GM18867 (cell line): Measurements from ENCODE around the gene MTPN.
A peak's percentile ranks its signal among the peaks of the same experiment; 100 is the strongest.

Source experiments
- ATAC-seq: cut with Tn5 transposase; IDR thresholded peaks from one replicate; pipeline ENCODE4 v1.9.1; 2021; ENCODE audit warnings: mild to moderate bottlenecking, moderate library complexity; ENCODE audit not compliant: unreplicated experiment

Gene MTPN, protein sequence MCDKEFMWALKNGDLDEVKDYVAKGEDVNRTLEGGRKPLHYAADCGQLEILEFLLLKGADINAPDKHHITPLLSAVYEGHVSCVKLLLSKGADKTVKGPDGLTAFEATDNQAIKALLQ

DNA sequence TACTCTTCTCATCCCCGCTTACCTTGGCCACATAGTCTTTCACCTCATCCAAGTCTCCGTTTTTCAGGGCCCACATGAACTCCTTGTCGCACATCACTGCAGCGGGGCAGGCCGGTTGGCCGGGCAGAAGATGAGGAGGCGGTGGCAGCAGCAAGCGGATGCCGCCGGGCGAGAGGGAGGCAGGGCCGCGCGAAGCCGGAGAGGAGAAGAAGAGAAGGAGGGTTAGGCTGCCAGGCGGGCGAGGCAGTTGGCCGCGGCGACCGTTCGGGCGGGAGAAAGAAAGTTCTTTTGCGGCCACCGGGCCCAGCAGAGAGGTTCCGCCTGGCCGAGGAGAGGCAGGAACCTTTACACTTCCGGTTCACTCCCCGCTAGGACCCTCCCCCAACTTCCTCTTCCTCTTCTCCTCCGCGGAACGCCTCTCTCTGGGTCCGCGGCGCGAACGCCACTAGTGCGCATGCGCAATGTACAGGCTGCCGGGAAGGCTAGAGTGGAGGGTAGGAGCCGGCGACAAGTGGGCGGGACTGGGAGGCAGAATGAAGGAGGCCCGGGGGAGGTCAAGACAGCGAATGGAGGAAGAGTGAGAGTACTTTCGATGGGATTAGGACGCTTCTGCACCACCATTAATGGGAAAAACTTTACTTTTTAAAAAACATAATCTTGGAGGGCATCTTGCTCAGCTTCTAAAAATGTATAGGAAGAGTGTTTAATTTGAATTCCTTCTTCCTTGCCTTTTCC, at the start of gene MTPN:
MTPN (minus strand) TSS at position 353 of the 735 bp plus-strand sequence; CDS start at position 94, 259 bp downstream.
- ATAC-seq = peak; percentile 56

DNA sequence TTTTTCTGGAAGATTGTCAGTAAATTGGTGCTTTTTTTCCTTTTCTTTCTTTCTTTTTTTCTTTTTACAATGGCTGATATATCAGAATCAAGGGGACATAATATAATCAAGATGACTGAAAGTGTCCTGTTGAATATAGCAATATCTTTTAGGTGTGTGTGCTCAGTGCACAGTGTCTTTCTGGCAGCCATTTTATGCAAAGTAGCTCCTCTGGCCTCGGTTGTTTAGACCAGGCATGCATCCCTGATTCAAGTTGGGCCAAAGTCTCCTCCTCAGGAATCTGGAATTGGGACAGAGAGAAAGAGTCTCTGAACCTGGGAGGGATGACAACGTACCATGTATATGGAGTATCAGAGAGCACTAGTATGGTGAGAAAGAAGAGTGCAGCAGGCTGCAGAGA, 49.0 kb upstream of the MTPN start:
- no peak for ATAC-seq

GRCh38 chr7:136023134-136023869, 46.1 kb upstream of the MTPN start:
- no peak for ATAC-seq

GRCh38 chr7:136020556-136020955, 43.4 kb upstream of the MTPN start:
- no peak for ATAC-seq

GRCh38 chr7:136018104-136018503, 40.9 kb upstream of the MTPN start:
- ATAC-seq = no peak

GRCh38 chr7:136016649-136017395, 39.7 kb upstream of the MTPN start:
- ATAC-seq = no peak

- no peak for ATAC-seq
Measured at GRCh38 chr7:136015638-136016037, 38.5 kb upstream of the MTPN start.

GRCh38 chr7:136014659-136015058, 37.5 kb upstream of the MTPN start:
- ATAC-seq = no peak

DNA sequence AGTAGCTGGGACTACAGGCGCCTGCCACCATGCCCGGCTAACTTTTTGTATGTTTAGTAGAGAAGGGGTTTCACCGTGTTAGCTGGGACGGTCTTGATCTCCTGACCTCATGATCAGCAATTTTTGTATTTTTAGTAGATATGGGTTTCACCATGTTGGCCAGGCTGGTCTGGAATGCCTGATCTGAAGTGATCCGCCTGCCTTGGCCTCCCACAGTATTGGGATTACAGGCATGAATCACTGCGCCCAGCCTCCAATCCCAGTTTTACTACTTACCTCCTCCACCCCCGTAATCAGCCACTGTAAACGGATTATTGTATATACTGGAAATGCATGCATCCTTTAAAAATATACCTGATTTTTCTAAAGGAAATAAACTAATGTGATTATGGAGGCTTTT, 35.1 kb upstream of the MTPN start:
- no peak for ATAC-seq

DNA sequence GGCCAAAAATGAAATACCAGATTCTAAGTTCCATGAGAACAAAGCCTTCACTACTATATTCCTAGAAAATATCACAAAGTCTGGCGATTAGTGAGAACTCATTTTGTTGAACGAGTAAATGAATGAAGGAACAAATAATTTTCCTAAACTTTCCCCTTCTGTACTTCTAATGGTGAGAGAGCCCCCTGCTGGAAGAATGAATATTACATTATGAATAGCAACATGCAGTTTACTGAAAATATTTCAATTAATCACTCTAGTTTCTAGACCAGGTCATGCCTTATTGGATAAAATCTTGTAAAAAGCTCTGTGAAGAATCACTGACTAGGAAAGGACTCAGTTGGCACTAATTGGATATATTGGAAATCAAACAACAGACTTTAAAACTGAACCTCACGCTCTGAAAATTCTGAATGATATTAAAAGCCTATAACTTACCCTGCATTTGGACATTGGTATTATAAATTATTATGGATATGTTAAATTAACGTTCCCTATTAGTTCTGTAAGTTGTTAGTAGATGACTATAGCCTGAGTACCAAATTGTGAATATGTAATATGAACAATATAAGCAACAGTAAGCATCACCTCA, 32.4 kb upstream of the MTPN start:
- ATAC-seq = no peak

DNA sequence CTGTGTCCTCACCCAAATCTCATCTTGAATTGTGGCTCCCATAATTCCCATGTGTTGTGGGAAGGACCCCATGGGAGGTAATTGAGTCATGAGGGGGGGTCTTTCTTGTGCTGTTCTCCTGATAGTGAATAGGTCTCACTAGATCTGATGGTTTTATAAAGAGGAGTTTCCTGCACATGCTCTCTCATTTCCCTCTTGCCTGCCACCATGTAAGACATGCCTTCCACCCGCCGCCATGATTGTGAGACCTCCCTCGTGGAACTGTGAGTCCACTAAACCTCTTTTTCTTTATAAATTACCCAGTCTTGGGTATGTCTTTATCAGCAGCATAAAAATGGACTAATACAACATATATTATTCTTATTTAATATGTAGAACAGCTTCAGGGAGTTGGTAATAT, 29.0 kb upstream of the MTPN start:
- no peak for ATAC-seq

- no peak for ATAC-seq
Measured at GRCh38 chr7:136004083-136004482, 26.9 kb upstream of the MTPN start.

DNA sequence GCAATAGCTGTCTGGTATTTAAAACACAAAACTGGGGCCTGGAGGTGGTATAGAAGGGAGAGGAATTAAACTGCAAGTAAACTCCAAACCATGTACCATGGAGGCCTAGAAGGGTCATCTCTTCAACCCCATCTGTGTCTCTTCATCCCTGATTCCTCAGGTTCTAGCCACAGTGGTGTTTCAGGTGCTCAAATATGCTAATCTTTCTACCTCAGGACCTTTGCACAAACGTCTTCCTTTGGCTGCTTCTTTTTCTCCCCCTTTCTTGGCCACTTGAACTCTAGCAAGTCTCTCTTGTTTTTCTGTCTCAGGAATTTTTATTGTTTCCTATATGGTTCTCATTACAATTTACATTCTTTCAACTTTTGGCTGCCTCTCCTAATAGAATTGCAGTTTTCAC, 25.6 kb upstream of the MTPN start:
- no peak for ATAC-seq

DNA sequence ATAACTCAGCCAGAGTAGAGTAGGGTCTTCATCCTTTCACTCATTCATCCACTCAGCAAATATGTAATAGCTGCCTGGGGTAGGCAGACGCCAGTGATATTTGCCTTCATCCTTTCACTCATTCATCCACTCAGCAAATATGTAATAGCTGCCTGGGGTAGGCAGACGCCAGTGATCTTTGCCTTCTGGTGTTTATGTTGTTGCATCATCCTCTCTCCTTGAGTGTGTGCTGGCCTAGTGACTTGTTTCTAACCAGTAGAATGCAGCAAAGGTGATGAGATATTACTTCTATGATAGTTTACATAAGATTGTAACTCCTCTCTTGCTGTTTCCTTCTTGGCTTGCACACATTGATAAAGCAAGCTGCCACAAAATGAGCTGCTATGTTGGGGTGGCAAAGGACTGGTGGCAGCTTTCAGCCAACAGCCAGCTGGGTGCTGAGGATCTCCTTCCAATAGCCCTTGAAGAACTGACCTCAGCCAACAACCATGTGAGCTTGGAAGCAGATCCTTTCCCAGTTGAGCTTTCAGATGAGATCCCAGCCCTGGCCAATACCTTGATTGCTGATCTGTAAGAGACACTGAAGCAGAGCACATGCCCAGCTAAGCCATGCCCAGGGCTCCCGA, 23.2 kb upstream of the MTPN start:
- no peak for ATAC-seq

GRCh38 chr7:135998081-135998480, 20.9 kb upstream of the MTPN start:
- no peak for ATAC-seq

DNA sequence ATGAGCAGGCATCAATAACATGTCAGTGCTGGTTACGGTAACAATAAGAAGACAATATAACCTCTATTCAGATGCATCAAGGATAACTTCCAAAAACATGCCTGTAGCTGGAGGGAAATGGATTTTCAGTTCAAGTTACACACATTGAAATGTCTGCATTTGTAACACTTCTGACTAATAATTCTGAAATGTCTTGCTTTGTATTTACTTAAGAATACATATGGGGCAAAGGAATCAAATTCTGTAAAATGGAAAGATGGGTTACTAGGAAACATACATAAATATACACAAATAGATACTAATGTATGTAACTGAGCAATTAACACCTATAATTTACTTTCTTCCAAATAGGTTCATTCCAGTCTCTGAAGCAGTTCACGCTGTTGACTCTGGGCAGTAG, 18.6 kb upstream of the MTPN start:
- ATAC-seq = no peak

DNA sequence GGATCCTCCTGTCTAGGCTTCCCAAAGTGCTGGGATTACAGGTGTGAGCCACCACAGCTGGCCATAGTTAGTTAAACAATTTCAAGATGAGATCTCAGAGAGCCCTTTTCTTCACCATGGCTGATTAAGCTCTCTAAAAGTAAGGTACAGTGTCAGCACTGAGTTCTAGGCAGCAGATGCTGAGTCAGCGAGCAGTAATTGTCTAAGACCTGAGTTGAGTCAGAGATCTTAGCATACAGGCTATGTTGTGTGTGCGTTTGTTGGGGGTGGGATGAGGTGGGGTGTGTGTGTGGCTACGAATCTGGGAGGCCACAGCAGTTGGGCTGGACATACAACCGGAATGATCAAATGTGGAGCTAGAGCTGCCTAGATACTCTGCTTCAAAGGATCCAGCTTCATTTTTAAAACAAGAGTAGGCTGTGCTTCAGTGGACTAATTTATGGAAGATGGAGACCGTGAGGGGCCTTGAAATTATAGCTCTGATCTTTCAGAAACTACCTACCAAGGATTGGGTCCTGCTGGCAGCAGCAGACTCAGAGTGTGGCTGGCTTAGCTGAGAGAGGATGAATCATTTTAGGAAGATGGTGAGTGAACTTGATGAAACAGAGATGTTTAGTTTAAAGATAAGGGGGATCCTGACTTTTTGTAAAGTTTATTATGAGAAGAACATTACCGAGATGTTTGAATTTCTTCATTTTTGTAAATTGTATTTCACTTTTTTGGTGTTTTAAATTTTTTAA, 17.5 kb upstream of the MTPN start:
- ATAC-seq = no peak

DNA sequence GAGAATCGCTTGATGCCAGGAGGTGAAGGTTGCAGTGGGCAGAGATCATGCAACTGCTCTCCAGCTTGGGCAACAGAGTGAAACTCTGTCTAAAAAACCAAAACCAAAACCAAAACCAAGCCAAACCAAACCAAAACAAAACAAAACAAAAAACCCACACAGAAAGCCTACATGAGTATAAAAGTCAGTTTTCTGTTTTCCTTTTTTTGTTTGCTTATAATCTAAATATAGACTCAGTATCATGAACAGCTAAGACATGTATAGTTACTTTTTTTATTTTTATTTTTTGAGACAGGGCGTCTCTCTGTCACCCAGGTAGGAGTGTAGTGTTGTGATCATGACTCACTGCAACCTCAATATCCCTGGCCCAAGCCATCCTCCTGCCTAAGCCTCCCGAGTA, 16.8 kb upstream of the MTPN start:
- ATAC-seq = peak; percentile 83

- no peak for ATAC-seq
Measured at GRCh38 chr7:135991906-135992305, 14.7 kb upstream of the MTPN start.

DNA sequence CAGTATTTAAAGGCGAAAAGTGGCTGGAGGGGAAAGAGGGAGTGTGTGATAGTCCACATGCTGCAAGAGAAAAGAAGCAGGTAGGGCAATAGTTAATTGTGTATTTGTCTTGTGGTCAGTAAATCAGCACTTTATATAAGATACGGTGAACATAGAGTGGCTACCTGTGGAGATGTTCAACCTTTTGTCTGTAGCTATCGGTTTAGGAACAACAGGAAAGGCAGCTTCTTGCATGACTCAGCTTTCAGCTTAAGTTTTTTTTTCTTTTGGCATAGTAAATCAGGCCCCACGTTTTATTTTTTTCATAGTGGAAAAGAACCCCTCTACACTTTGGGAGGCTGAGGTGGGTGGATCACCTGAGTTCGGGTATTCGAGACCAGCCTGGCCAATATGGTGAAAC, 14.2 kb upstream of the MTPN start:
- no peak for ATAC-seq
